ENCODE data around the gene OR2D3.

DNA sequence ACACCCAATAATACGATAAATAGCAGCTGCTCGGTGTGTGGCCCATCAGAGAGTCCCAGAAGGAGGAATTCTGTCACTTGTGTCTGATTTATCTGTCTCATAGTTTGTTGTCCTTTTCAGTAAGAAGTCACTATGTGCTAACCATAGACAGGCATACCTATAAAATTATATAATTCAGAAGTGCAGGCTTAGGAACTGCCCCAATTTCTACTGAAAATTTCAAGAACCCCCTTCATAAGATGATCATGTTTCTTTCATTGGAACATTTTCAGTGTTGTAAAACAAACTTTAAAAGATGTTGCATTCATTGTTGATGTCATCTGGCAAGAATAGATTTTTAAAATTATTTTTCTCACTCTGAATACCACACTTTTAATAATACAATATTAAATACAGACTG, 28.4 kb upstream of the OR2D3 start, which contains the start of gene OR2D2:
- TF ChIP-seq SMC3 (IDR thresholded peaks at IDR 0.05; ENCODE audit: low read depth, low read length) (no peak), RFX5 (IDR thresholded peaks at IDR 0.05; ENCODE audit: low read length) (no peak), MEF2A (IDR thresholded peaks at IDR 0.05; ENCODE audit: borderline replicate concordance, low read depth) (no peak), SIN3A (IDR thresholded peaks at IDR 0.05; ENCODE audit: borderline replicate concordance, low read depth, low read length) (no peak), FOSL2 (IDR thresholded peaks at IDR 0.05; ENCODE audit: borderline replicate concordance, low read depth) (no peak)
- TF ChIP-seq, protein P1, sequence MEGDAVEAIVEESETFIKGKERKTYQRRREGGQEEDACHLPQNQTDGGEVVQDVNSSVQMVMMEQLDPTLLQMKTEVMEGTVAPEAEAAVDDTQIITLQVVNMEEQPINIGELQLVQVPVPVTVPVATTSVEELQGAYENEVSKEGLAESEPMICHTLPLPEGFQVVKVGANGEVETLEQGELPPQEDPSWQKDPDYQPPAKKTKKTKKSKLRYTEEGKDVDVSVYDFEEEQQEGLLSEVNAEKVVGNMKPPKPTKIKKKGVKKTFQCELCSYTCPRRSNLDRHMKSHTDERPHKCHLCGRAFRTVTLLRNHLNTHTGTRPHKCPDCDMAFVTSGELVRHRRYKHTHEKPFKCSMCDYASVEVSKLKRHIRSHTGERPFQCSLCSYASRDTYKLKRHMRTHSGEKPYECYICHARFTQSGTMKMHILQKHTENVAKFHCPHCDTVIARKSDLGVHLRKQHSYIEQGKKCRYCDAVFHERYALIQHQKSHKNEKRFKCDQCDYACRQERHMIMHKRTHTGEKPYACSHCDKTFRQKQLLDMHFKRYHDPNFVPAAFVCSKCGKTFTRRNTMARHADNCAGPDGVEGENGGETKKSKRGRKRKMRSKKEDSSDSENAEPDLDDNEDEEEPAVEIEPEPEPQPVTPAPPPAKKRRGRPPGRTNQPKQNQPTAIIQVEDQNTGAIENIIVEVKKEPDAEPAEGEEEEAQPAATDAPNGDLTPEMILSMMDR (IDR thresholded peaks at IDR 0.05): no peak
- TF ChIP-seq, protein P2, sequence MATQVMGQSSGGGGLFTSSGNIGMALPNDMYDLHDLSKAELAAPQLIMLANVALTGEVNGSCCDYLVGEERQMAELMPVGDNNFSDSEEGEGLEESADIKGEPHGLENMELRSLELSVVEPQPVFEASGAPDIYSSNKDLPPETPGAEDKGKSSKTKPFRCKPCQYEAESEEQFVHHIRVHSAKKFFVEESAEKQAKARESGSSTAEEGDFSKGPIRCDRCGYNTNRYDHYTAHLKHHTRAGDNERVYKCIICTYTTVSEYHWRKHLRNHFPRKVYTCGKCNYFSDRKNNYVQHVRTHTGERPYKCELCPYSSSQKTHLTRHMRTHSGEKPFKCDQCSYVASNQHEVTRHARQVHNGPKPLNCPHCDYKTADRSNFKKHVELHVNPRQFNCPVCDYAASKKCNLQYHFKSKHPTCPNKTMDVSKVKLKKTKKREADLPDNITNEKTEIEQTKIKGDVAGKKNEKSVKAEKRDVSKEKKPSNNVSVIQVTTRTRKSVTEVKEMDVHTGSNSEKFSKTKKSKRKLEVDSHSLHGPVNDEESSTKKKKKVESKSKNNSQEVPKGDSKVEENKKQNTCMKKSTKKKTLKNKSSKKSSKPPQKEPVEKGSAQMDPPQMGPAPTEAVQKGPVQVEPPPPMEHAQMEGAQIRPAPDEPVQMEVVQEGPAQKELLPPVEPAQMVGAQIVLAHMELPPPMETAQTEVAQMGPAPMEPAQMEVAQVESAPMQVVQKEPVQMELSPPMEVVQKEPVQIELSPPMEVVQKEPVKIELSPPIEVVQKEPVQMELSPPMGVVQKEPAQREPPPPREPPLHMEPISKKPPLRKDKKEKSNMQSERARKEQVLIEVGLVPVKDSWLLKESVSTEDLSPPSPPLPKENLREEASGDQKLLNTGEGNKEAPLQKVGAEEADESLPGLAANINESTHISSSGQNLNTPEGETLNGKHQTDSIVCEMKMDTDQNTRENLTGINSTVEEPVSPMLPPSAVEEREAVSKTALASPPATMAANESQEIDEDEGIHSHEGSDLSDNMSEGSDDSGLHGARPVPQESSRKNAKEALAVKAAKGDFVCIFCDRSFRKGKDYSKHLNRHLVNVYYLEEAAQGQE (IDR thresholded peaks at IDR 0.05; ENCODE audit: low read depth, low read length): no peak
